ENCODE results near the gene AGTPBP1. TPM values are rescaled to one million over a fixed set of nuclear protein-coding genes. Genes with fewer than 3 reads are reported as not detected.

The AGTPBP1 gene
- total RNA-seq, 2 experiments from 2014 or later = 24.2 to 37.2 TPM

DNA sequence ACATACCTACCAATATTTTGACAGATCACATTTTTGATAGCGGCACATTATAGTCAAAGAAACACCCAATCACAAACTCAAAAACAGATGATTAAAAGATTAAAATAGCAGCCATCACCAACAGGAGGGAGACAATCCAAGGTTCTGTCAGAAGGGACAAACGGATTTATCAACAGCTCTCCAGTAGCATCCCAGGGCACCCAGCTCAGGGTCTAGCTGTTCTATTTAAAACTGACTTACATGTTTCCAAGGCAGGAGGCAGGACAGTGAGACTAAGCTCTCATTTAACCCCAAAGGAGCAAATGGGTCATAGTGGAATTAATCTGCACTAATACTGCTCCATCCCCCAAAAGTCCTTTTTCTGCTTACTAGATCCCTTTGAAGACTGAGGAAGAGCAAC lies 3.2 kb downstream of the AGTPBP1 start:
- no TSS peak for BruUV-seq (replicated peaks)
- ChIA-PET POLR2A (interaction anchor here (1.1 kb wide), 1 partner anchor 8 kb away, joined by 4 read pairs; no protein-coding TSS in a partner anchor), CTCF (ENCODE audit: unreplicated experiment) (no interaction called here)
- H3K79me2 ChIP-seq (ENCODE audit: insufficient read depth, low read depth, low read length) = peaks cover 72% of the 10 kb centered on the region
- no peak overlapping the region for H3K4me3 ChIP-seq (ENCODE audit: low read depth, low read length, poor library complexity, severe bottlenecking)
- peaks cover 4% of the 10 kb centered on the region; the same call in 1 of the 2 replicates for H3K36me3 ChIP-seq (ENCODE audit: insufficient read depth, low read length)
- H3K9me2 ChIP-seq (ENCODE audit: insufficient read depth, low read length) = no peaks in the 10 kb centered on the region
- H2AFZ ChIP-seq (ENCODE audit: low read length) = no peak overlapping the region
- H3K9me3 ChIP-seq (ENCODE audit: low read length) = no peaks in the 10 kb centered on the region
- H3K4me1 ChIP-seq (ENCODE audit: insufficient read depth, low read length, poor library complexity, severe bottlenecking) = peaks cover 10% of the 10 kb centered on the region
- H3K27ac ChIP-seq (ENCODE audit: low read depth, low read length, poor library complexity, severe bottlenecking) = no peak overlapping the region
- peaks cover 23% of the 10 kb centered on the region for H4K20me1 ChIP-seq (ENCODE audit: insufficient read depth, low read length)
- intact Hi-C loops (cut with micrococcal nuclease; ENCODE audit: unreplicated experiment) = no loop called here
- TF ChIP-seq EZH2phosphoT487 (IDR thresholded peaks at IDR 0.05; ENCODE audit: borderline replicate concordance, low read depth, low read length) = no peak
- TF ChIP-seq, protein P1, sequence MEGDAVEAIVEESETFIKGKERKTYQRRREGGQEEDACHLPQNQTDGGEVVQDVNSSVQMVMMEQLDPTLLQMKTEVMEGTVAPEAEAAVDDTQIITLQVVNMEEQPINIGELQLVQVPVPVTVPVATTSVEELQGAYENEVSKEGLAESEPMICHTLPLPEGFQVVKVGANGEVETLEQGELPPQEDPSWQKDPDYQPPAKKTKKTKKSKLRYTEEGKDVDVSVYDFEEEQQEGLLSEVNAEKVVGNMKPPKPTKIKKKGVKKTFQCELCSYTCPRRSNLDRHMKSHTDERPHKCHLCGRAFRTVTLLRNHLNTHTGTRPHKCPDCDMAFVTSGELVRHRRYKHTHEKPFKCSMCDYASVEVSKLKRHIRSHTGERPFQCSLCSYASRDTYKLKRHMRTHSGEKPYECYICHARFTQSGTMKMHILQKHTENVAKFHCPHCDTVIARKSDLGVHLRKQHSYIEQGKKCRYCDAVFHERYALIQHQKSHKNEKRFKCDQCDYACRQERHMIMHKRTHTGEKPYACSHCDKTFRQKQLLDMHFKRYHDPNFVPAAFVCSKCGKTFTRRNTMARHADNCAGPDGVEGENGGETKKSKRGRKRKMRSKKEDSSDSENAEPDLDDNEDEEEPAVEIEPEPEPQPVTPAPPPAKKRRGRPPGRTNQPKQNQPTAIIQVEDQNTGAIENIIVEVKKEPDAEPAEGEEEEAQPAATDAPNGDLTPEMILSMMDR (conservative IDR thresholded peaks at IDR 0.05; ENCODE audit: low read length) = no peak
- no peak for DNase-seq (ENCODE audit: low spot score)
- H3K4me2 ChIP-seq (ENCODE audit: low read length) = no peak overlapping the region

DNA sequence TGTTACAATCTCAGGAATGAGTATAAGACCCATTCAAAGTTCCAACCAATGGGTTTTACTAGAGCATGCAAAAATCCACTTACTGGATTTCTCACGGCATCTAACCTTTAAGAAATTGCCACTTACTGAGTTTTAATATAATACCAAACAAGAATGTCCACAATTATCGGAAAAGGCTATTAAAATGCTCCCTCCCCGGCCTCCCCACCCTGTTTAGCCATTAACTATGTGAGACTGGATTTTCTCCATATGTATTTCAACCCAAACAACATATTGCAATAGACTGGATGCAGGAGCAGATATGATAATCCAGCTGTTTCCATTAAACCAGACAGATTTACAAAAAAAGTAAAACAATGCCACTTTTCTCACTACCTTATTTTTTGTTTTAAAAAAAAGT lies 4.1 kb downstream of the AGTPBP1 start:
- peaks cover 4% of the 10 kb centered on the region for H3K36me3 ChIP-seq (ENCODE audit: insufficient read depth, low read length)
- intact Hi-C loops (cut with micrococcal nuclease; ENCODE audit: unreplicated experiment) = no loop called here
- ChIA-PET POLR2A (no interaction called here), CTCF (ENCODE audit: unreplicated experiment) (no interaction called here)
- DNase-seq (ENCODE audit: low spot score) = no peak
- H3K79me2 ChIP-seq (ENCODE audit: insufficient read depth, low read depth, low read length) = peaks cover 80% of the 10 kb centered on the region
- H2AFZ ChIP-seq (ENCODE audit: low read length) = no peak overlapping the region
- H3K27ac ChIP-seq (ENCODE audit: low read depth, low read length, poor library complexity, severe bottlenecking) = no peak overlapping the region
- no peak overlapping the region for H3K4me3 ChIP-seq (ENCODE audit: low read depth, low read length, poor library complexity, severe bottlenecking)
- TF ChIP-seq EZH2phosphoT487 (IDR thresholded peaks at IDR 0.05; ENCODE audit: borderline replicate concordance, low read depth, low read length) = no peak
- TF ChIP-seq, protein P1 (conservative IDR thresholded peaks at IDR 0.05; ENCODE audit: low read length) = no peak
- no peaks in the 10 kb centered on the region for H3K9me2 ChIP-seq (ENCODE audit: insufficient read depth, low read length)
- 0 out of 2 replicates have a peak, but pooled peaks cover 4% of the 10 kb centered on the region for H3K9me3 ChIP-seq (ENCODE audit: low read length)
- no TSS peak for BruUV-seq (replicated peaks)
- peaks cover 7% of the 10 kb centered on the region for H3K4me1 ChIP-seq (ENCODE audit: insufficient read depth, low read length, poor library complexity, severe bottlenecking)
- no peak overlapping the region for H3K4me2 ChIP-seq (ENCODE audit: low read length)
- peaks cover 23% of the 10 kb centered on the region for H4K20me1 ChIP-seq (ENCODE audit: insufficient read depth, low read length)

DNA sequence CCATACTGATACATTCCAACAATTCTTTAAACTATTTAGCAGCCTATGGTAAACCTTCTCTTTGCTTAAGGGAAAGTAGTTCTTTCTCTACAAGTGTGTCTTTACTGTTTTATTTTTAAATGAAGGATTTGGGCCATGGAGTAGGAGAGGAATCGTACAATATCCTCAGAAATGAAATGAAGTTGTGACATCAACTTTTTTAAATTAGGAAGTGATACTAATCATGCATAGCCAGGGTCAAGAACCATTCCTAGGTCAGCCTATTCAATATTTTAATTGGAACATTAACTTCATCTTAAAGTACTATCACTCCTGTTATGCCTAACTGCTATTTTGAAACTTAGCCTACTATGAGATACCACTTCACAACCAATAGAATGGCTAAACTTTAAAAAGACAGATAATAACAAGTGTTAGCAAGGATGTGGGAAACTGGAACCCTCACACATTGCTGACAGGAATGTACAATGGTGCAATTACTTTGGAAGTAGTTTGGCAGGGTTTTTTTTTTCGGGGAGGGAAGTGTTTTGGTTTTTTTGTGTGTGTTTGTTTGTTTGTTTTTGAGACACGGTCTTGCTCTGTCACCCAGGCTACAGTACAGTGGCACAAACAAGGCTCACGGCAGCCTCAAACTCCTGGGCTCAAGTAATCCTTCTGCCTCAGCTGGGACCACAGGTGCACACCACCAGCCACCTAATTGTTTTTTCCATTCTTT lies 10.7 kb downstream of the AGTPBP1 start:
- no TSS peak for BruUV-seq (replicated peaks)
- no peak for TF ChIP-seq EZH2phosphoT487 (IDR thresholded peaks at IDR 0.05; ENCODE audit: borderline replicate concordance, low read depth, low read length)
- TF ChIP-seq, protein P1 (conservative IDR thresholded peaks at IDR 0.05; ENCODE audit: low read length) = no peak
- no peaks in the 10 kb centered on the region for H3K9me2 ChIP-seq (ENCODE audit: insufficient read depth, low read length)
- no peak overlapping the region for H3K4me2 ChIP-seq (ENCODE audit: low read length)
- ChIA-PET POLR2A (no interaction called here), CTCF (ENCODE audit: unreplicated experiment) (no interaction called here)
- 0 out of 2 replicates have a peak, but pooled peaks cover 4% of the 10 kb centered on the region for H3K9me3 ChIP-seq (ENCODE audit: low read length)
- no peak overlapping the region for H2AFZ ChIP-seq (ENCODE audit: low read length)
- peaks cover 4% of the 10 kb centered on the region for H3K36me3 ChIP-seq (ENCODE audit: insufficient read depth, low read length)
- H3K79me2 ChIP-seq (ENCODE audit: insufficient read depth, low read depth, low read length) = peaks cover 85% of the 10 kb centered on the region
- no peak overlapping the region for H3K27ac ChIP-seq (ENCODE audit: low read depth, low read length, poor library complexity, severe bottlenecking)
- H3K4me1 ChIP-seq (ENCODE audit: insufficient read depth, low read length, poor library complexity, severe bottlenecking) = no peaks in the 10 kb centered on the region
- intact Hi-C loops (cut with micrococcal nuclease; ENCODE audit: unreplicated experiment) = no loop called here
- DNase-seq (ENCODE audit: low spot score) = no peak
- no peak overlapping the region for H3K4me3 ChIP-seq (ENCODE audit: low read depth, low read length, poor library complexity, severe bottlenecking)
- peaks cover 14% of the 10 kb centered on the region for H4K20me1 ChIP-seq (ENCODE audit: insufficient read depth, low read length)
